ENCODE data around the gene BTBD16.

DNA sequence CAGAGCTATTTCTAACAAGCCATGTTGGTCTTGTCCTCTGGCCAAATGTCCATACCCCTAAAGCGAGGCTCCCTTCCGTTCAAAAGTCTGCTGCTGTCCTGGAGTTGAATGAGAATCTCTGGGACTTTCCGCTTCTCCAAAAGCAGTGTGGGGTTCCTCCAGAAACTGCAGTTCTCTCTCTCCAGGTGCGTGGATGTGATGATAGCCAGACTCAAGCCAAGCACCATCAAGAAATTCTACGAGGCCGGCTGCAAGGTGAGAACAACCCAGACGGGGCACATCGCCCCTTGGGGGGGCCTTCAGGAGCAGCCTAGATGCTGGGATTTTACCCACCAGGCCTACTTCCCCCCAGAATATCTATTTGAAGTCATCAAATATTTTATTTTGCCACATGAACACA, 26.5 kb downstream of the BTBD16 start:
- TF ChIP-seq CTCF (IDR thresholded peaks at IDR 0.05): no peak
- TF ChIP-seq POLR2AphosphoS5 (IDR thresholded peaks at IDR 0.05): no peak
- no peak for TF ChIP-seq EP300 (IDR thresholded peaks at IDR 0.05)

All from stomach (tissue), 4 donors.